BLaER1 (cell line): ENCODE measurements around the gene MAP3K21.

ENCODE experiments used
- H3K27ac ChIP-seq: shearing (Covaris generic); formaldehyde crosslinking; 2 replicates; pipeline ENCODE4 v1.8.1; 2022
- H3K27me3 ChIP-seq: shearing (Covaris generic); formaldehyde crosslinking; 2 replicates; pipeline ENCODE4 v1.8.1; 2022
- H3K36me3 ChIP-seq: shearing (Covaris generic); formaldehyde crosslinking; 2 replicates; pipeline ENCODE4 v1.8.1; 2022
- H3K4me1 ChIP-seq: shearing (Covaris generic); formaldehyde crosslinking; 2 replicates; pipeline ENCODE4 v1.8.1; 2022
- H3K4me2 ChIP-seq: shearing (Covaris generic); formaldehyde crosslinking; 2 replicates; pipeline ENCODE4 v1.8.1; 2022
- H3K4me3 ChIP-seq: shearing (Covaris generic); formaldehyde crosslinking; 2 replicates; pipeline ENCODE4 v1.8.1; 2022
- H3K9ac ChIP-seq: shearing (Covaris generic); formaldehyde crosslinking; 2 replicates; pipeline ENCODE4 v1.8.1; 2022
- H3K9me3 ChIP-seq: shearing (Covaris generic); formaldehyde crosslinking; 2 replicates; pipeline ENCODE4 v1.8.1; 2022
- H4K20me1 ChIP-seq: shearing (Covaris generic); formaldehyde crosslinking; 2 replicates; pipeline ENCODE4 v1.8.1; 2022
- Cebpa-rat ChIP-seq: shearing (Covaris generic); IDR thresholded peaks from 2 replicates; pipeline ENCODE4 v1.8.1; 2022

The MAP3K21 gene

GRCh38 chr1:233432916-233433315 lies 105.4 kb downstream of the MAP3K21 start:
- H3K4me1 ChIP-seq = no peaks in the 10 kb centered on the region
- H3K9ac ChIP-seq = no peak overlapping the region
- no peak overlapping the region for H3K27ac ChIP-seq
- H3K4me3 ChIP-seq = no peak overlapping the region
- H3K4me2 ChIP-seq = no peak overlapping the region
- H3K27me3 ChIP-seq = no peaks in the 10 kb centered on the region
- no peaks in the 10 kb centered on the region for H3K36me3 ChIP-seq
- no peaks in the 10 kb centered on the region for H4K20me1 ChIP-seq
- H3K9me3 ChIP-seq = no peaks in the 10 kb centered on the region
- TF ChIP-seq Cebpa-rat = no peak

- Histone ChIP-seq H3K4me1 (no peaks in the 10 kb centered on the region), H3K36me3 (no peaks in the 10 kb centered on the region), H3K27me3 (no peaks in the 10 kb centered on the region)
These were observed 106.1 kb downstream of the MAP3K21 start for GRCh38 chr1:233433436-233434210.

More at GRCh38 chr1:233433436-233434210, 106.1 kb downstream of the MAP3K21 start:
- Histone ChIP-seq H3K4me2 (no peak overlapping the region), H3K27ac (no peak overlapping the region), H3K9ac (no peak overlapping the region), H3K9me3 (no peaks in the 10 kb centered on the region), H3K4me3 (no peak overlapping the region), H4K20me1 (no peaks in the 10 kb centered on the region)
- no peak for TF ChIP-seq Cebpa-rat
